Fibroblast of lung (primary cell): ENCODE data around the gene RGS14.

ENCODE experiments used
- CTCF ChIP-seq, 2 donors: IDR thresholded peaks in 1 of 2; conservative IDR thresholded peaks in 1 of 2; 1 replicate in 1 of 2; 2 replicates in 1 of 2; pipeline ENCODE4 v1.5.1; 2011 to 2012; ENCODE audit warnings: low read length in 2 of 2, control low read depth in 1 of 2, inconsistent platforms in 1 of 2, low read depth in 1 of 2, mild to moderate bottlenecking in 1 of 2
- EZH2 ChIP-seq: IDR thresholded peaks from 2 replicates; pipeline ENCODE4 v1.5.1; 2012; ENCODE audit warnings: low read length, control low read depth, mild to moderate bottlenecking; ENCODE audit errors: missing control alignments

- TF ChIP-seq CTCF (conservative IDR thresholded peaks at IDR 0.05 in 1 of 2, IDR thresholded peaks at IDR 0.05 in 1 of 2; ENCODE audit: low read depth in 1 of 2, low read length in 2 of 2) (no peak), EZH2 (no peak)
Observed at GRCh38 chr5:177405312-177405711, 47.6 kb downstream of the RGS14 start.
